Astrocyte of the spinal cord (primary cell): ENCODE data around the gene TREML2.

Experiments used
- DNase-seq: peaks from one replicate; pipeline ENCODE4 v3.0.0; 2011; ENCODE audit warnings: low read depth, low spot score
- H3K4me3 ChIP-seq: 2 replicates; pipeline ENCODE4 v1.5.1; 2011; ENCODE audit warnings: low read depth, mild to moderate bottlenecking, low read length, moderate library complexity
- CTCF ChIP-seq: IDR thresholded peaks from 2 replicates; pipeline ENCODE4 v1.5.1; 2012; ENCODE audit warnings: low read depth, mild to moderate bottlenecking, low read length, inconsistent platforms
- in situ Hi-C: cut with HindIII; loops from 2 replicates; pipeline ENCODE4 v1.10.0; 2017; ENCODE audit warnings: low sequenced_read_pairs

The TREML2 gene

DNA sequence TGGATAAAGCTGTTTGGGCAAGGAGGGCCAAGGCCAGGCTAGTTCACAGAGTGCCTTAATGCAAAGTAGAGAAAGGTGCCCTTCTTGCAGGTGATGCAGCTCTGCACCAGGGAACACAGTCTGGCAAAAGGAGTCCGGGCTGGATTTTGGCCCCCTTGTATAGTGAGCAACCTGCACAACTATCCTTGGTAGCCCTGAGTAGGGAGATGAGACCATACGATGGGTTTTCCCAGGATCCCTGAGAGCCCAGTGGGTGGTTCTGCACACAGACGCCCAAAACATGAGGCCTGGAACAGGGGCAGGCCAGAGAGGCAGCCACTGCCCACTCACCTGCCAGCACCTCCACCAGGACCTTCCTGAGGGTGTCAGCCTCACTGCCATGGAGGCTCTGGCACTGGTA lies 40.0 kb downstream of the TREML2 start:
- no peak for TF ChIP-seq CTCF

GRCh38 chr6:41159415-41160082 lies 41.4 kb downstream of the TREML2 start:
- in situ Hi-C loops, result no loop called here
- no peak overlapping the region for H3K4me3 ChIP-seq
- DNase-seq, result no peak
- TF ChIP-seq CTCF, result no peak

More for the DNA sequence above, 40.0 kb downstream of the TREML2 start:
- in situ Hi-C loops, result no loop called here
- H3K4me3 ChIP-seq, result no peak overlapping the region
- DNase-seq, result no peak

DNA sequence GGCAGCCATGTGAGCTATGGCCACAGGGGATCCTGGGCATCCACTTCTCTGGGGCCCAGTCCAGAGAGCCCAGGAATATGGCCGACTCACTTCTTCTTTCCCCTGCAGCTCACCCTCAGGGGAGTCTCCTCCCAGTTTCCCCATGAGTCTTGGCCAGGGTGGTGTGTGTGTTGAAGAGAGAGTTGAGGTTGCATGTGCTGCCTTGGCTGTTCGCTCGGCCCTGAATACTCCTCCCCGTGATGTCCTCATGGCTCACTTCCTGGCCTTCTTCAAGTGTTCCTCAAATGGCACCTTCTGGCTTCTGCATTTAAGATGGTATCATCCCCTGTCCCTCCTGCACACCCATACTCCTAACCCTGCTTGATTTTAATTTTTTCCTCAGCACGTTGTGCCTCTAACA lies 43.6 kb downstream of the TREML2 start:
- DNase-seq, result no peak
- no peak for TF ChIP-seq CTCF
- in situ Hi-C loops, result no loop called here
- H3K4me3 ChIP-seq, result no peak overlapping the region

DNA sequence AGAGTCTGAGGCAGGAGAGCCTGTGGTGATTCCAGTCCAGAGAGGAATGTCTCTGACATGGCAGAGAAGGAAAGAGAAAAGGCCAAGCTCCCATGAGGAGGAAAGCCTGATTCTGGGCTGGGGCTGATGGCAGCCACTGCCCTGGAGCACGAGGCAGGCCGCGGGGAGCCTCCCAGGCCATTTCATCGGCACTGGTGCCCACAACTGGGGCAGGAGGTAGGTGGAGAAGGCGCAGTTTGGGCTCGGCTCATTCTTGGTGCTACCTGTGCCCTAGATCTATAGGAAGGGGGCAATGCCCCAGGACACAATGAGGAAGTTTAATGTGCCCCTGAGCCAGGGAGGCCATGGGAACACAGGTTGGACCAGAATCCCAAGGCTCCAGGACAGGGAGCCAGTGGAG lies 44.2 kb downstream of the TREML2 start:
- in situ Hi-C loops, result no loop called here
- no peak overlapping the region for H3K4me3 ChIP-seq
- TF ChIP-seq CTCF, result no peak
- DNase-seq, result no peak

DNA sequence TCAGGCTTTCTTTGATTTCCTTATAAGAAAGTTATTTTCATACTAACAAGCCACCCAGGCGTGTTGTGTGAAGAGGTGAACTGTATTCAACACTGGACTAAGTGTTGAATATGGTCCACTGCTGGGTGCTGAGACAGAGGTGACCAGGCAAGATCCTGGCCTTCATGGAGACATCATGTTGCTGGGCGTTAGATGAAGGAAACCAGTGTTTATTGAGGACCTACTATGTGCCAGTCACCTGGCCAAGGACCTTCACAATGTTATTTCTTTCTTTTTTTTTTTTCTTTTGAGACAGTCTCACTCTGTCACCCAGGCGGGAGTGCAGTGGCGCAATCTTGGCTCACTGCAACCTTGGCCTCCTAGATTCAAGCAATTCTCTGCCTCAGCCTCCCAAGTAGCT lies 44.9 kb downstream of the TREML2 start:
- no peak for DNase-seq
- TF ChIP-seq CTCF, result no peak
- in situ Hi-C loops, result no loop called here
- no peak overlapping the region for H3K4me3 ChIP-seq

DNA sequence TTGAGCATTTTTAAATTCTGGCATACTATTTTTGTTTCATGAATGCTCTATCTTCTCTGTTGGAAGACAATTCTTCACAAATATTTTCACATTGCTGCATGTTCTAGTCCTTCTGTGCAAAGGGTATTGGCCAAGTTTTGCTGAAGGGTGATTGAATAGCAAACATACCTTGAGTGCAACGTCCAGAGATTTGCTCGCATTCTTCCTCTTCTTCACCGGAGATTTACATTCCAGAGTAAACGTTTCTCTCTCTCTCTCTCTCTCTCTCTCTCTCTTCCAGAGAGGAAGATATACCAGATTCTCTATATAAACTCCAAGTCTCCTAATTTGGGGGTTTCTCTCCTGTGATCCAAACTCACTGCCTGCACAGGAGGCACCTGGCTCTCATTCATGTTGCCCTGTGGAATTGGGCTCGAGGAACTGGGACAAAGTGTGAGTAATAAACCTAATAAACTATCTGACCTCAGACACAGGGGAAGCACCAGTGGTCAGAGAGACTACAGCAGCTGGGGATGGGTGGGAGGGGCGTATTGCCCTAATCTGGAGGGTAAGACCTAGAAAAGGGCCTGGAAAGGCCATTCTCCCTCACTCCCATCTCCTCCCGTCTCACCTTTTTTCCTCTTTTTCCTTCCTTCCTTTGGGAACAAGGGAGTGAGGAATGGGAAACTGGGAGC lies 45.7 kb downstream of the TREML2 start:
- no peak for TF ChIP-seq CTCF
- no peak for DNase-seq
- H3K4me3 ChIP-seq, result no peak overlapping the region
- in situ Hi-C loops, result no loop called here
